Epithelial cell of esophagus (primary cell): ENCODE measurements around the gene CKB.

ENCODE experiments used
- DNase-seq: peaks from one replicate; pipeline ENCODE4 v3.0.0; 2010; ENCODE audit warnings: low read depth
- H3K4me3 ChIP-seq: 2 replicates; pipeline ENCODE4 v1.5.1; 2011; ENCODE audit warnings: mild to moderate bottlenecking, low read length, control low read depth
- CTCF ChIP-seq: IDR thresholded peaks from 2 replicates; pipeline ENCODE4 v1.5.1; 2011; ENCODE audit warnings: low read depth, mild to moderate bottlenecking, low read length, control low read depth, inconsistent platforms; ENCODE audit not compliant: insufficient read depth; ENCODE audit errors: missing control alignments

CKB gene

GRCh38 chr14:103555559-103556337 lies 33.1 kb upstream of the CKB start:
- no peak for TF ChIP-seq CTCF
- H3K4me3 ChIP-seq: no peak overlapping the region
- no peak for DNase-seq

DNA sequence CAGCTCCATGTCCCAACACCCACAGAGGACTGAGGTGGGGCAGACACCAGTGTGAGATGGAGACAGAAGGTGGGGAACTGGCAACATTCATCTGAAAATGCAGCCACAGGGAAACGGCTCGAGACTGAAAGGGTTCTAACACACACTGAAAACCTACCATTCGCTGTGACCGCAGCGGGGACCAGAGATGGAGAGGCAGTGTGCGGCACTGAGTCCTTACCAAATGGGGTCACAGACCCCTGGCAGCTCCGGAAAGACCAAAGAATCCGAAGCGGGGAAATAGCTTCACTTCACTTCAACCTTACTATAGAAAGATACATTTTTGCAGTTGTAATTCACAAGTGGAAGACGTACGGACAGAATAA lies 30.2 kb upstream of the CKB start:
- no peak for DNase-seq

GRCh38 chr14:103552011-103552845 lies 29.6 kb upstream of the CKB start:
- H3K4me3 ChIP-seq: no peak overlapping the region
- peak; percentile 70 for DNase-seq
- TF ChIP-seq CTCF: no peak

More for the DNA sequence above, 30.2 kb upstream of the CKB start:
- TF ChIP-seq CTCF: no peak
- H3K4me3 ChIP-seq: no peak overlapping the region

DNA sequence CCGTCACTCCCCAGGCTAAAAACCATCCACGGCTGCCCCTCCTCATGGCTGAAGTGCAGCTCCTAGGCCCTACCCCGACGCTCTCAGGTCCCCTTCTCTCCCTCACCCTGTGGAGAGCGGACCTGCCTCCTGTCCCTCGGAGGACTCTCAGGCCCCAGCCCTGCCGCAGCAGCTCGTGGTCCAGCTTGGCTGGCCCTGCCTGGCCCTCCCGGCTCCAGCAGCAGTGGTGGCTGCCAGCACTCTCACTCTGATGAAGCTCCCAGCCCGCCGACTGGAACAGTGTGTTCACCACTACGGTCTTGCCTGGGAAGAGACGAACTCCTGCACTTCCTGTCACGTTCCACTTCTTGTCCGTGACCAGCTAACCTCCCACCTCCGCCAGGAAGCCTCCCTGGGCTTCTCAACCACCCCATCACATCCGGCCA lies 28.7 kb upstream of the CKB start:
- H3K4me3 ChIP-seq: no peak overlapping the region
- no peak for TF ChIP-seq CTCF
- DNase-seq: no peak

DNA sequence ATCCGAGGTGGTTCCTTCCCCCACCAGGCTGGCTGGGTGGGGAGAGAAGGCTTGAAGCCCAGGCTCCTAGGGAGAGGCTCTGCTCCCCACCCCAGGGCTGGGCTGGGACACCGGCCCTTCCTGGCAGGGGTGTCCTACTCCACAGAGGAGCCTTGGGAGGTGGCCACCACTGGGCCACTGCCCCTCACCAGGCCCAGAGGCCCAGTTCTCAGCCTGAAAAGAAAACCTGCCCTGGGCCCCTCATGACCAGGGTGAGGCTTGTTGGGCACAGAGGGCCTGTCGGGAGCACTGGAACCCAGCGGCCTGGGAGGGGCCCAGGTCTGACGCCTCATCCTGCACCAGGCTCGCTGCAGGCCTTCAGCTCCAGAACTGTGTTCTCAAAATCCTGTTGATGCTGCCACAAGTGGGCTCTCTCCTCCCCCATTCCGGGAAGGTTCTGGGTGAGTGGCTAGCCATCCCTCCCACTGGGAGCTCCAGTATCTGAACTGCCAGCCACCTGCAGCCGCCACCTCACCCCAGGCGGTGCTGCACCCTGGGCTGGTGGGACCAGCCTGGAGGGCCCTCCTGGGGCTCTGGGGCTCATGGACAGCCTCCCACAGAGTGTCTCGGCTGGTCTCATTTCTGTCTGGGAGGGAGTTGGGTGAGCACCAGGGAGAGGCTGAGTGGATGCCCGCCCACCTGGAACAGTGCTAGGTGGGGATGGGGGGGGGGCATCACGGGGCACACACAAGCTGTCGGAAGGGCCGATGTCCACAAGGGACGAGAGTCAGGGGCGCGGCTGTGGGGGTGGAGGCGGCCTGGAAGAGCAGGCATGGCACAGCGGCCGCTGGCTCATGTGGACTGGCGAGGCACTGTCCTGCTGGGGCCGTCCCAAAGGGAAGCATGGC lies 28.1 kb upstream of the CKB start:
- DNase-seq: no peak
- TF ChIP-seq CTCF: no peak
- no peak overlapping the region for H3K4me3 ChIP-seq

DNA sequence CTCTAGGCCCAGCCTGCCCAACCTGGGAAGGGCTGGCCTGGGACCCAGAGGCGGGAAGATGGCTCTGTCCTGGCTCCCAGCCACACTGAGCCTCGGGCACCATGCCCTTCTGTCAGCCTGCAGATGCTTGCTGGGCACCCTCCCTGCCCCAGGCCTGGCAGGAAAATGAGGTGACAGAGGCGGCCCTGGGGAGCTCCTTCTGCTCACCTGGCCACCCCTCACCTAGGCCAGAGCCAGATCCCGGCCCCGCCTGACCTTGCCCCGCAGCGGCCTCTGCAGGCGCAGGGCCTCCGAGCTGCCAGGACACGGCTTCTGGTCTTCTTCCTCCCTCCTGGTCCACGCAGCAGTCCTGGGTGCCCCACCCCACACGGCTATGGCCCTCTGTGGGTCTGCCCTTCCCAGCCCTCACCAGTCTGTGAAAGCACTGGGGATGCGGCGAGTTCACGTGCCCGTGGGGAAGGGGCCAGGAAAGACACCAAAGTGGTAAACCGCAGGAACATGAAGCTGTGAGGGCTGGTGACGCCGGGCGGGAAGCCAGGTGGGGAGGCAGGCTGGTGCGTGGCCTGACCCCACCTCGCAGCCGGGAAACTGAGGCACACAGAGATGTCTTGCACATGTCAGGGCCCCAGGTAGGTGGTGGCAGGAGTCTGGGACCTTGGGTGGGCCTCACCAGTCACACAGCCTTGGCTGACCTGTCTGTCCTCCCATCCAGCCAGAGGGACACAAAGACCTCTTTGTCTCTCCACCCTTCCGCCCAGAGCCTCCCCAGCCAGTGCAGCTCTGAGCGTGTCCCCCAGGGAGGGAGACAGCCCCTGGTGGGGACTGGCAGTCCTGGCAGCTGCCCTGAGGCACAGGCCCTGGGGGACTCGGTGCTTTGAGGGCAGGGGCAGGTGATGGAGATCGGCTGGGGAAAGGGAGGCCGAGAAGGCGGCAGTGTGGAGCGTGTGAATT lies 27.0 kb upstream of the CKB start:
- no peak for TF ChIP-seq CTCF
- no peak overlapping the region for H3K4me3 ChIP-seq
- DNase-seq: no peak
